ENCODE results near the gene TRHDE.

Gene TRHDE

GRCh38 chr12:72605975-72606374 is 333.8 kb downstream of the TRHDE start:
- H4K20me1 ChIP-seq (ENCODE audit: insufficient read depth, low read length), result no peaks in the 10 kb centered on the region
- H3K4me3 ChIP-seq (ENCODE audit: low read depth, low read length, poor library complexity, severe bottlenecking), result no peak overlapping the region
- H3K27me3 ChIP-seq (ENCODE audit: insufficient read depth, low read length), result no peaks in the 10 kb centered on the region
- no peak overlapping the region for H3K9ac ChIP-seq (ENCODE audit: low read length)
- H3K27ac ChIP-seq (ENCODE audit: low read depth, low read length, poor library complexity, severe bottlenecking), result no peak overlapping the region
- no peaks in the 10 kb centered on the region for H3F3A ChIP-seq (ENCODE audit: insufficient read depth, low read length)
- TF ChIP-seq EZH2 (IDR thresholded peaks at IDR 0.05; ENCODE audit: borderline replicate concordance, low read length), result no peak
- TF ChIP-seq CTCF (IDR thresholded peaks at IDR 0.05; ENCODE audit: low read length), result no peak
- H3K79me2 ChIP-seq (ENCODE audit: insufficient read depth, low read length), result no peaks in the 10 kb centered on the region
- H3K4me1 ChIP-seq (ENCODE audit: insufficient read depth, low read length, severe bottlenecking), result no peaks in the 10 kb centered on the region
- H2AFZ ChIP-seq (ENCODE audit: low read length), result no peak overlapping the region
- no peaks in the 10 kb centered on the region for H3K36me3 ChIP-seq (ENCODE audit: insufficient read depth, low read length)
- H3K4me2 ChIP-seq (ENCODE audit: low read length), result no peak overlapping the region
- H3K9me2 ChIP-seq (ENCODE audit: low read depth, low read length), result no peaks in the 10 kb centered on the region
- no peaks in the 10 kb centered on the region for H3K9me3 ChIP-seq (ENCODE audit: low read length)

DNA sequence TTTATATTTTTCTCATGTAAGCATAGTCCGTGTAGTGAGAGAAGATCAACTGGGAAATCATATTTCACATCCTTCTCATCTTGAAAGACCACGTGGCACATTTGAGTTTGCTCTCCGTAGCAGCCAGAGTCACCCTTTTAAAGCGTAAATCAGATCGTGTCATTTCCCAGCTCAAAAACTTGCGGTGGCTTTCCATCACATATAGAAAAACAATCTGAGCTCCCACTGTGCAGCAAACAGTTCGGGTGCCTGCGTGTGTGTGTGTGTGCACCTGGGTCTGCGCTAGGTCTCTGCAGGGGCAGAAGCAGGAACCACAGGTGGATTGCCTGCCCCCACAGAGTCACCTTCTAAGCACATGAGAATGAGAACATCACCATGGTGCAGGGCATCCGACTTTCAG is 338.2 kb downstream of the TRHDE start:
- no peaks in the 10 kb centered on the region for H3K79me2 ChIP-seq (ENCODE audit: insufficient read depth, low read length)
- no peak overlapping the region for H3K27ac ChIP-seq (ENCODE audit: low read depth, low read length, poor library complexity, severe bottlenecking)
- H3K4me2 ChIP-seq (ENCODE audit: low read length), result no peak overlapping the region
- H3K36me3 ChIP-seq (ENCODE audit: insufficient read depth, low read length), result no peaks in the 10 kb centered on the region
- no peaks in the 10 kb centered on the region for H3K4me1 ChIP-seq (ENCODE audit: insufficient read depth, low read length, severe bottlenecking)
- no peak overlapping the region for H2AFZ ChIP-seq (ENCODE audit: low read length)
- no peak overlapping the region for H3K9ac ChIP-seq (ENCODE audit: low read length)
- TF ChIP-seq CTCF (IDR thresholded peaks at IDR 0.05; ENCODE audit: low read length) (no peak), EZH2 (IDR thresholded peaks at IDR 0.05; ENCODE audit: borderline replicate concordance, low read length) (no peak)
- H3K4me3 ChIP-seq (ENCODE audit: low read depth, low read length, poor library complexity, severe bottlenecking), result no peak overlapping the region
- no peaks in the 10 kb centered on the region for H3K9me2 ChIP-seq (ENCODE audit: low read depth, low read length)
- H3K9me3 ChIP-seq (ENCODE audit: low read length), result no peaks in the 10 kb centered on the region
- H3K27me3 ChIP-seq (ENCODE audit: insufficient read depth, low read length), result no peaks in the 10 kb centered on the region
- H4K20me1 ChIP-seq (ENCODE audit: insufficient read depth, low read length), result no peaks in the 10 kb centered on the region
- H3F3A ChIP-seq (ENCODE audit: insufficient read depth, low read length), result no peaks in the 10 kb centered on the region

- Histone ChIP-seq H3K4me1 (ENCODE audit: insufficient read depth, low read length, severe bottlenecking) (no peaks in the 10 kb centered on the region), H3K36me3 (ENCODE audit: insufficient read depth, low read length) (no peaks in the 10 kb centered on the region), H3K79me2 (ENCODE audit: insufficient read depth, low read length) (no peaks in the 10 kb centered on the region), H4K20me1 (ENCODE audit: insufficient read depth, low read length) (no peaks in the 10 kb centered on the region), H3K9me2 (ENCODE audit: low read depth, low read length) (no peaks in the 10 kb centered on the region), H3K9me3 (ENCODE audit: low read length) (no peaks in the 10 kb centered on the region), H2AFZ (ENCODE audit: low read length) (no peak overlapping the region), H3K9ac (ENCODE audit: low read length) (no peak overlapping the region), H3K27ac (ENCODE audit: low read depth, low read length, poor library complexity, severe bottlenecking) (no peak overlapping the region), H3K27me3 (ENCODE audit: insufficient read depth, low read length) (no peaks in the 10 kb centered on the region), H3K4me2 (ENCODE audit: low read length) (no peak overlapping the region), H3F3A (ENCODE audit: insufficient read depth, low read length) (no peaks in the 10 kb centered on the region), H3K4me3 (ENCODE audit: low read depth, low read length, poor library complexity, severe bottlenecking) (no peak overlapping the region)
- no peak for TF ChIP-seq EZH2 (IDR thresholded peaks at IDR 0.05; ENCODE audit: borderline replicate concordance, low read length)
- no peak for TF ChIP-seq CTCF (IDR thresholded peaks at IDR 0.05; ENCODE audit: low read length)
Measured at GRCh38 chr12:72610854-72611358, 338.7 kb downstream of the TRHDE start.

All from OCI-LY1 (cell line).